Psoas muscle (tissue), 8 donors: ENCODE results near the gene ACAP3. TPM values are rescaled to one million over a fixed set of nuclear protein-coding genes. Genes with fewer than 3 reads are reported as not detected.

Experiments
- ATAC-seq, 4 donors: fragments of 200-7000 bp; cut with Tn5 transposase; one replicate each; pipeline ENCODE4 v1.9.1; 2020; ENCODE audit warnings: moderate library complexity in 3 of 4, mild to moderate bottlenecking in 2 of 4
- DNase-seq, 2 donors: peaks; one replicate each; pipeline ENCODE4 v3.0.0-alpha.2; 2020
- H3K27ac ChIP-seq: fragments of 200-600 bp; one replicate; pipeline ENCODE4 v1.8.0; 2022
- H3K27me3 ChIP-seq, 3 donors: fragments of 200-600 bp in 1 of 3; one replicate each; pipeline versions ENCODE4 v1.6.1 to v1.8.0; 2013 to 2022; ENCODE audit warnings: low read length in 2 of 3, mild to moderate bottlenecking in 2 of 3, moderate library complexity in 1 of 3; ENCODE audit not compliant: insufficient read depth in 3 of 3
- H3K36me3 ChIP-seq, 2 donors: fragments of 200-600 bp in 1 of 2; one replicate each; pipeline versions ENCODE4 v1.6.1 to v1.8.0; 2013 to 2022; ENCODE audit warnings: low read depth in 1 of 2, mild to moderate bottlenecking in 1 of 2, moderate library complexity in 1 of 2; ENCODE audit not compliant: insufficient read depth in 1 of 2
- H3K4me1 ChIP-seq: fragments of 200-600 bp; one replicate; pipeline ENCODE4 v1.8.0; 2022
- H3K4me3 ChIP-seq: fragments of 200-600 bp; one replicate; pipeline ENCODE4 v1.8.0; 2022; ENCODE audit warnings: mild to moderate bottlenecking
- H3K9me3 ChIP-seq: fragments of 200-600 bp; one replicate; pipeline ENCODE4 v1.8.0; 2022
- WGBS, 3 donors: extraction: QIAGEN DNeasy Blood & Tissue Kit; methylation state at CpG; one replicate each; pipeline versions ENCODE4 v1.1.6 to v1.1.7; 2013; 5-methylcytosine and 5-hydroxymethylcytosine counted together
- intact Hi-C, 2 donors: fragments of 100-400 bp; cut with DNase I; formaldehyde crosslinking; loops; one replicate each; pipeline versions ENCODE4 v1.11.0 to v1.14.2; 2022
- polyA plus RNA-seq, 3 donors: library from polyadenylated mRNA; stranded (reverse); fragments of 200-250 nt; gene quantifications; one replicate each; pipeline ENCODE4 v1.2.3, GENCODE V29; 2013
- total RNA-seq, 4 donors: library from RNA; stranded (reverse); fragmentation: NEBNext Ultra II Directional in 2 of 4; extraction: Animal tissue kit (Norgen Biotek cat#: 25700) in 2 of 4; gene quantifications; one replicate each; pipeline versions ENCODE4 v1.2.1 to v1.2.4, GENCODE V29; 2021 to 2023
- TF ChIP-seq, protein P1 (sequence below): fragments of 200-600 bp; IDR thresholded peaks from one replicate; pipeline ENCODE4 v1.8.0; 2022; ENCODE audit warnings: antibody characterized with exemption
- donor health status: healthy with polysubstance abuse.
- donor health status: DM: no; HTN: no; CAD: no; lungs with moderate emphysema.
- donor health status: Bipolar disorder and iron deficiency.
- donor health status: healthy.
- donor health status: DM: yes; HTN: yes; CAD: no.
- donor health status: DM: no; HTN: no; CAD: no.
- donor health status: DM: no; HTN: no; CAD: no.
- donor health status: DM: yes; HTN: yes; CAD: no.

Gene ACAP3
- total and polyA plus RNA-seq, 7 donors = 14.7 to 32.0 (median 23.7) TPM

DNA sequence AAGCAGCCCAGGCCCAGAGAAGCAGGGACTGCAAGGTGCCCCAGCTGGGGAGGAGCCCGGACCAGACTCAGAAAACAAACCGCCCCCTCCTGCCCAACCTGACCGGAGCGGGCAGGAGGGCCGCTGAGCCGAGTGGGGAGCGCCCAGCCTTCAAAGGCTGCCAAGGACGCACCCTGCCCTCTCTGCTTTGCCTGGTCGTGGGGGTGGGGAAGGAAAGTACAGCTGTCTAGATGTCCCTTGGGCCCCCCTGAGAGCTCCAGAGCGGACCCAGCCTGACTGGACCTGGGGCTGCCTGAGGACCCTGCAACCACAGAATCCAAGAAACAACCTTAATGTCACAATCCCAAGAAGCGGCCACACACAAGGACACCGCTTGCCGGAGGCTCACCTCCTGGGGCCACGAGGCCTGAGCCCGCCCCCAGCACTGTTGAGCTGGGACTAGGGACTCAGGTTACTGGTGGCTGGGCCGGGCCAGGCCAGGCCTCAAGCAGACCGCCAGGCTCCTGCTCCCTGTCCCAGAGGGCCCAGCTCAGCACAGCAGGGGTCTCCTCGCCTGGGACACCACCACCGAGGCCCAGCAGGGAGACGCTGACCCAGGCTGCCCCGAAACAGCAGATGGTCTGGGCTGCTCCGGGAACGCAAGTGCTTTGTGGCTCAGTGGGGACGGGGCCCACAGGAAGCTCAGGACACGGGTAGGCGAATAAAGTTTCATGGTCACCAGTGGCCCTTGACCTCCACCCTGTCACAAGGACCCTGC is 40.1 kb upstream of the ACAP3 start:
- peak overlapping the region; percentile 97 for H3K27ac ChIP-seq
- H3K27me3 ChIP-seq = no peaks in the 10 kb centered on the region
- H3K9me3 ChIP-seq = no peaks in the 10 kb centered on the region
- H3K4me1 ChIP-seq = peaks cover 54% of the 10 kb centered on the region
- H3K4me3 ChIP-seq = peak overlapping the region; percentile 73
- TF ChIP-seq, protein P1, sequence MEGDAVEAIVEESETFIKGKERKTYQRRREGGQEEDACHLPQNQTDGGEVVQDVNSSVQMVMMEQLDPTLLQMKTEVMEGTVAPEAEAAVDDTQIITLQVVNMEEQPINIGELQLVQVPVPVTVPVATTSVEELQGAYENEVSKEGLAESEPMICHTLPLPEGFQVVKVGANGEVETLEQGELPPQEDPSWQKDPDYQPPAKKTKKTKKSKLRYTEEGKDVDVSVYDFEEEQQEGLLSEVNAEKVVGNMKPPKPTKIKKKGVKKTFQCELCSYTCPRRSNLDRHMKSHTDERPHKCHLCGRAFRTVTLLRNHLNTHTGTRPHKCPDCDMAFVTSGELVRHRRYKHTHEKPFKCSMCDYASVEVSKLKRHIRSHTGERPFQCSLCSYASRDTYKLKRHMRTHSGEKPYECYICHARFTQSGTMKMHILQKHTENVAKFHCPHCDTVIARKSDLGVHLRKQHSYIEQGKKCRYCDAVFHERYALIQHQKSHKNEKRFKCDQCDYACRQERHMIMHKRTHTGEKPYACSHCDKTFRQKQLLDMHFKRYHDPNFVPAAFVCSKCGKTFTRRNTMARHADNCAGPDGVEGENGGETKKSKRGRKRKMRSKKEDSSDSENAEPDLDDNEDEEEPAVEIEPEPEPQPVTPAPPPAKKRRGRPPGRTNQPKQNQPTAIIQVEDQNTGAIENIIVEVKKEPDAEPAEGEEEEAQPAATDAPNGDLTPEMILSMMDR = no peak
- no peaks in the 10 kb centered on the region for H3K36me3 ChIP-seq
- WGBS, 3 donors = 11 to 17% (median 13%) methylated on average over 25 to 26 of the region's 26 CpGs
- intact Hi-C loops = loop anchor here in 1 of 2 donors (1.0 to 5.0 kb wide), 4 partner anchors 25 to 157 kb away; partner anchors contain the start of genes ACAP3, PUSL1 and UBE2J2
- ATAC-seq (peak; percentile 49 to 65 (median 53)), DNase-seq (peak; percentile 62 to 79)

DNA sequence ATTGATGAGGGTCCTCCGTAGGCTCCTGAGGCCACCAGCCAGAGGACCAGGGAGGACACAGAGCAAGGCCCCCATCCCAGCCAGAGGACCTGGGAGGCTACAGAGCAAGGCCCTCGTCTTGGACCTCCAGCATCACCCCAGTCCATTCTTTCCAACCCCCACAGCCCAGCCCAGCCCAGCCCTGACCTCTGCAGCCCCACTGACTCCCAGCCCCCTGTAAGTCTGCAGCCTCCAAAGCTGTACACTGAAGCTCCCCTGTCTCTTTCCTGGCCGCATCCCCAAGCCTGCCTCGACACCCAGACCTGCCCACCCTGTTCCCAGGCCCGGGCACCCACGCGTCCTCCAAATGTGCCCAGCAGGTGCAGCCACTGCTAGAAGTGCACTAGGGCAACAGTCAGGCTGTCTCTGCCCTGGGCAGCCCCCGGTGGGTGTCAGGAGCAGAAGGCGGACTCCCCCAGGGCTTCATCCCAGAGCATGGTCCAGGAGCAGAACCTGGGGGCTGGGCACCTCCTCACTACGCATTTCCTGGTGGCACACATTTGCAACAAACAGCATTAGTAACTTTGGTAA is 39.4 kb upstream of the ACAP3 start:
- ATAC-seq = no peak
- TF ChIP-seq, protein P1 = no peak
- peak overlapping the region; percentile 73 for H3K4me3 ChIP-seq
- intact Hi-C loops = loop anchor here in 1 of 2 donors (1.0 to 5.0 kb wide), 2 partner anchors 40 to 158 kb away; partner anchors contain the start of genes ACAP3 and PUSL1
- WGBS, 3 donors = 43 to 58% (median 47%) methylated on average over 9 to 10 of the region's 10 CpGs
- H3K36me3 ChIP-seq = no peaks in the 10 kb centered on the region
- H3K27me3 ChIP-seq = no peaks in the 10 kb centered on the region
- H3K27ac ChIP-seq = peak overlapping the region; percentile 97
- no peaks in the 10 kb centered on the region for H3K9me3 ChIP-seq
- H3K4me1 ChIP-seq = peaks cover 60% of the 10 kb centered on the region
- DNase-seq = no peak

DNA sequence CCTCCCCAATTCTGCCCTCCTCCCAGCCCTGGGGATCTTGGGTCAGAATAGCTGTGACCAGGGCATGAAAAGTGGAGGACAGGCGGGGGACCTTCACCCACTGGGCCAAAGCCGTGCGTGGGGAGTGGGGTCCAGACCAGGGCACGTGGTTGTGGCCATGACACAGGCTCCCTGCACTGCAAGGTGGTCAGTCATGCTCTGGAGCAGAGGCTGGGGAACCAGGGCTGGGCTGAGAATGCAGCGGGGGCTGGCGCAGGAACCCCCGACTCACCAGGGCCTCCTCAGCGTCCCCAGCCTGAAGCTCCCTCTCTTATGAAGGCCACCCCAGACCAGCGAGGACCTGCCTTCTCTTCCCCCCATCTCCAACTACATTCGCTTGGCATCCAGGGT is 38.8 kb upstream of the ACAP3 start:
- ATAC-seq (no peak), DNase-seq (no peak)
- Histone ChIP-seq H3K4me1 (peaks cover 55% of the 10 kb centered on the region), H3K4me3 (peak overlapping the region; percentile 73), H3K9me3 (no peaks in the 10 kb centered on the region), H3K27me3 (no peaks in the 10 kb centered on the region), H3K36me3 (peaks cover 0 to 4% of the 10 kb centered on the region in 2 donors), H3K27ac (peak overlapping the region; percentile 97)
- intact Hi-C loops = loop anchor here in 1 of 2 donors (5.0 kb wide), 1 partner anchor 39 kb away; the partner anchor contains the start of genes ACAP3 and PUSL1
- TF ChIP-seq, protein P1 = no peak
- 65 to 83% (median 65%) methylated on average over 10 of the region's 10 CpGs for WGBS, 3 donors

DNA sequence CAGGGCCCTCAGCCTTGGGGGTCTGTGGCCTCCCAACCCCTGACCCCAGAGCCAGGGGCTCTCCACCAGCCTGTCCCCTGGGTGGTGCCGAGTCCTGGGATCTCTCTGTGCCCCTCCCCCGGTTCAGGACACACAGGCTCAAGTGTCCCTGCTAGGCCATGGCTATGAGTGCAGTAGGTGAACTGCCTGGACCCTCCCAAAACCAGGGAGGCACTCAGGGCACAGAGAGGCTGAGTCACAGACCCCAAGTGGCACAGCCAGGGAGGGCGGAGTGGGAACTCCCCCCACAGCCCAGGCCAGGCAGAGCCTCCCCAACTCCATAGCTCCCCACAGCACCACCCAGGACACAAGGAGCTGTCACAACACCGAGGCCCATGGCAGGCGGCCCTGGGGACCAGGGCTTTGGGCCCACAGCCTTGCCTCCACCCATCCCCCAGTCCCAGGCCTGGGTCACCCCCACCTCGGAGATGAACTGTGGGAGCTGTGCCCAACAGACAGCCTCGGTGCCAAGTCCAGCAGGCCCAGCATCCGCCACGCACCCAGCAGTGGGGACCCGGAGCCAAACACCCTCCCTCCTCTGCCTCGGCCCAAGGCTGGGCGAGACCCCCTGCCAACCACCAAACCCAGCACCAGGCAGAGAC is 38.2 kb upstream of the ACAP3 start:
- DNase-seq (no peak), ATAC-seq (no peak)
- TF ChIP-seq, protein P1 = no peak
- Histone ChIP-seq H3K9me3 (no peaks in the 10 kb centered on the region), H3K27me3 (no peaks in the 10 kb centered on the region), H3K4me1 (peaks cover 53% of the 10 kb centered on the region), H3K4me3 (peak overlapping the region; percentile 73), H3K27ac (peak overlapping the region; percentile 97), H3K36me3 (peaks cover 4 to 9% of the 10 kb centered on the region in 2 donors)
- intact Hi-C loops = loop anchor here in 1 of 2 donors (5.0 kb wide), 1 partner anchor 39 kb away; the partner anchor contains the start of genes ACAP3 and PUSL1
- 29 to 44% (median 31%) methylated on average over 9 to 12 of the region's 12 CpGs for WGBS, 3 donors
